Keratinocyte (primary cell): ENCODE results near the gene UQCRH.

Experiments
- EZH2 ChIP-seq: IDR thresholded peaks from one replicate; pipeline ENCODE4 v1.6.1; 2012; ENCODE audit warnings: inconsistent platforms, mild to moderate bottlenecking, low read length, moderate library complexity
- TF ChIP-seq, protein P1 (sequence below), 3 experiments: IDR thresholded peaks in 1 of 3; conservative IDR thresholded peaks in 1 of 3; optimal IDR thresholded peaks in 1 of 3; 2 replicates in 2 of 3; 3 replicates in 1 of 3; pipeline versions ENCODE3 to v1.5.1; 2011; ENCODE audit warnings: low read length in 3 of 3, mild to moderate bottlenecking in 3 of 3, moderate library complexity in 2 of 3, control low read depth in 1 of 3, inconsistent platforms in 1 of 3; ENCODE audit not compliant: insufficient read depth in 2 of 3; ENCODE audit errors: extremely low read depth in 1 of 3

DNA sequence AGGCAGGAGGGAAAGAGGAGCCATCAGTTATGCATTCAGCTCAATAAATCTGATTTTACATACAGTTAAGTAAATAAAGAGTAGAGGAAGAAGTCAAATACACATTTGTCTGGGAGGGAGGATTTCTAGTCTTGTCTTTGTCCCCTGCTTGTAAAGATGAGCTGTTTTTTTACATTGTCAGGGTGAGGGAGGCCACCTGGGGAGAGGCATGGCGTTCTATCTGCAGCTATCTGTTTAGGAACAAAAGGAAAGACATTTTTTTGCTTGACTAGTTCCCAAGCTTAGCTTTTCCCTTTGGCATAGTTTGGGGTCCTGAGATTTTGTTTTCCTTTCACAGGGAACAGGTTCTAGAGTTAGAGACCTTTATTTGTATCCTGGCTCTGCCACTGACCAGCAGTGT lies 41.0 kb upstream of the UQCRH start:
- TF ChIP-seq, protein P1, sequence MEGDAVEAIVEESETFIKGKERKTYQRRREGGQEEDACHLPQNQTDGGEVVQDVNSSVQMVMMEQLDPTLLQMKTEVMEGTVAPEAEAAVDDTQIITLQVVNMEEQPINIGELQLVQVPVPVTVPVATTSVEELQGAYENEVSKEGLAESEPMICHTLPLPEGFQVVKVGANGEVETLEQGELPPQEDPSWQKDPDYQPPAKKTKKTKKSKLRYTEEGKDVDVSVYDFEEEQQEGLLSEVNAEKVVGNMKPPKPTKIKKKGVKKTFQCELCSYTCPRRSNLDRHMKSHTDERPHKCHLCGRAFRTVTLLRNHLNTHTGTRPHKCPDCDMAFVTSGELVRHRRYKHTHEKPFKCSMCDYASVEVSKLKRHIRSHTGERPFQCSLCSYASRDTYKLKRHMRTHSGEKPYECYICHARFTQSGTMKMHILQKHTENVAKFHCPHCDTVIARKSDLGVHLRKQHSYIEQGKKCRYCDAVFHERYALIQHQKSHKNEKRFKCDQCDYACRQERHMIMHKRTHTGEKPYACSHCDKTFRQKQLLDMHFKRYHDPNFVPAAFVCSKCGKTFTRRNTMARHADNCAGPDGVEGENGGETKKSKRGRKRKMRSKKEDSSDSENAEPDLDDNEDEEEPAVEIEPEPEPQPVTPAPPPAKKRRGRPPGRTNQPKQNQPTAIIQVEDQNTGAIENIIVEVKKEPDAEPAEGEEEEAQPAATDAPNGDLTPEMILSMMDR (optimal IDR thresholded peaks at IDR 0.05 in 1 of 3, IDR thresholded peaks at IDR 0.05 in 1 of 3, conservative IDR thresholded peaks at IDR 0.05 in 1 of 3; ENCODE audit: extremely low read depth in 1 of 3, insufficient read depth in 2 of 3, low read length in 3 of 3), result no peak
- TF ChIP-seq EZH2, result no peak
